HepG2 (cell line): ENCODE data around the gene SLC9A1. TPM values are rescaled to one million over a fixed set of nuclear protein-coding genes. Genes with fewer than 3 reads are reported as not detected.

ENCODE experiments used
- ATF5 ChIP-seq: sonication (generic); formaldehyde crosslinking; IDR thresholded peaks from 2 replicates; pipeline ENCODE4 v1.4.0; 2020; ENCODE audit warnings: mild to moderate bottlenecking, low read depth, missing genetic modification reagents
- ATM ChIP-seq: fragments of 450-650 bp; IDR thresholded peaks from 2 replicates; pipeline ENCODE4 v1.7.1; 2017; ENCODE audit warnings: mild to moderate bottlenecking, borderline replicate concordance
- CTCF ChIP-seq: sonication (generic); formaldehyde crosslinking; IDR thresholded peaks from 2 replicates; pipeline ENCODE4 v1.5.0; 2020; ENCODE audit warnings: mild to moderate bottlenecking, missing genetic modification reagents, moderate library complexity
- HNRNPLL ChIP-seq: fragments of 200-400 bp; formaldehyde crosslinking; IDR thresholded peaks from 2 replicates; pipeline ENCODE4 v1.6.1; 2017; ENCODE audit warnings: mild to moderate bottlenecking, low read depth, low read length; ENCODE audit not compliant: poor library complexity, severe bottlenecking
- JUNB ChIP-seq: sonication (generic); formaldehyde crosslinking; IDR thresholded peaks from 2 replicates; pipeline ENCODE4 v1.8.0; 2022; ENCODE audit warnings: missing genetic modification reagents, mild to moderate bottlenecking, borderline replicate concordance
- MLLT10 ChIP-seq: sonication (generic); formaldehyde crosslinking; IDR thresholded peaks from 2 replicates; pipeline ENCODE4 v1.4.0; 2020; ENCODE audit warnings: missing genetic modification reagents
- NFATC3 ChIP-seq: sonication (generic); formaldehyde crosslinking; IDR thresholded peaks from 2 replicates; pipeline ENCODE4 v1.5.1; 2020; ENCODE audit warnings: mild to moderate bottlenecking, missing genetic modification reagents
- PCBP1 ChIP-seq: fragments of 200-400 bp; formaldehyde crosslinking; IDR thresholded peaks from 2 replicates; pipeline ENCODE4 v1.6.1; 2017; ENCODE audit warnings: mild to moderate bottlenecking, low read depth, low read length, borderline replicate concordance
- PLRG1 ChIP-seq: fragments of 450-650 bp; conservative IDR thresholded peaks from 2 replicates; pipeline ENCODE4 v1.6.1; 2016
- RXRB ChIP-seq: IDR thresholded peaks from 2 replicates; pipeline ENCODE4 v1.6.1; 2016; ENCODE audit warnings: borderline replicate concordance, missing genetic modification reagents, missing compliant biosample characterization
- SALL1 ChIP-seq: sonication (generic); formaldehyde crosslinking; IDR thresholded peaks from 2 replicates; pipeline ENCODE4 v1.8.0; 2022; ENCODE audit warnings: mild to moderate bottlenecking, missing genetic modification reagents
- SMC3 ChIP-seq: IDR thresholded peaks from 2 replicates; pipeline ENCODE4 v1.6.1; 2011; ENCODE audit warnings: low read length, improper control_type of control experiment
- SOX6 ChIP-seq, 2 experiments: fragments of 450-650 bp in 1 of 2; sonication (generic) in 1 of 2; formaldehyde crosslinking in 1 of 2; IDR thresholded peaks; 2 replicates each; pipeline versions ENCODE4 v1.4.0 to v1.6.1; 2017 to 2020; ENCODE audit warnings: antibody characterized with exemption in 1 of 2, mild to moderate bottlenecking in 1 of 2, missing genetic modification reagents in 1 of 2
- STAG1 ChIP-seq: sonication (generic); formaldehyde crosslinking; IDR thresholded peaks from 2 replicates; pipeline ENCODE4 v1.4.0; 2020; ENCODE audit warnings: missing genetic modification reagents
- TFDP1 ChIP-seq: IDR thresholded peaks from 2 replicates; pipeline ENCODE4 v1.6.1; 2016; ENCODE audit warnings: missing compliant biosample characterization, missing genetic modification reagents, borderline replicate concordance
- ZFP91 ChIP-seq: sonication (generic); formaldehyde crosslinking; IDR thresholded peaks from 2 replicates; pipeline ENCODE4 v1.9.0; 2022; ENCODE audit warnings: missing genetic modification reagents, mild to moderate bottlenecking, borderline replicate concordance
- ZFX ChIP-seq: sonication (generic); formaldehyde crosslinking; IDR thresholded peaks from 2 replicates; pipeline ENCODE4 v1.4.0; 2020; ENCODE audit warnings: mild to moderate bottlenecking, low read depth, missing genetic modification reagents, moderate library complexity
- ZGPAT ChIP-seq: IDR thresholded peaks from 2 replicates; pipeline ENCODE4 v1.6.1; 2016; ENCODE audit warnings: mild to moderate bottlenecking
- ZNF121 ChIP-seq: sonication (generic); formaldehyde crosslinking; IDR thresholded peaks from 2 replicates; pipeline ENCODE4 v1.5.0; 2020; ENCODE audit warnings: mild to moderate bottlenecking, missing genetic modification reagents
- ZNF543 ChIP-seq: sonication (generic); formaldehyde crosslinking; IDR thresholded peaks from 2 replicates; pipeline ENCODE4 v1.4.0; 2020; ENCODE audit warnings: mild to moderate bottlenecking, missing genetic modification reagents
- ZNF788 ChIP-seq: sonication (generic); formaldehyde crosslinking; IDR thresholded peaks from 2 replicates; pipeline ENCODE4 v1.5.0; 2020; ENCODE audit warnings: mild to moderate bottlenecking, missing genetic modification reagents, borderline replicate concordance
- ZSCAN31 ChIP-seq: sonication (generic); formaldehyde crosslinking; IDR thresholded peaks from 2 replicates; pipeline ENCODE4 v1.5.0; 2020; ENCODE audit warnings: low read depth, mild to moderate bottlenecking, missing genetic modification reagents
- polyA plus RNA-seq, 8 experiments: library from polyadenylated mRNA; depleted of rRNA in 3 of 8; stranded (reverse) in 7 of 8; unstranded in 1 of 8; fragments of >200 nt; fragmentation: Illumina TruSeq in 4 of 8; extraction: Trizol in 4 of 8; gene quantifications; 2 replicates each; pipeline versions ENCODE4 v1.2.1 to v1.2.3, GENCODE V29; 2011 to 2016; ENCODE audit warnings: low read depth in 4 of 8, missing spikeins in 1 of 8, mixed read lengths in 1 of 8; ENCODE audit not compliant: insufficient read depth in 1 of 8
- total RNA-seq, 5 experiments: library from RNA; depleted of rRNA; stranded (reverse); fragments of >200 nt; fragmentation: Illumina TruSeq; extraction: Trizol; gene quantifications; 2 replicates each; pipeline ENCODE4 v1.2.3, GENCODE V29; 2016; ENCODE audit warnings: low read depth in 1 of 5

The SLC9A1 gene
- total and polyA plus RNA-seq, 2 of the 13 experiments (the other 11 are each of a cell fraction or from before 2014, with no cell fraction given) = 1.4 to 2.9 TPM

- TF ChIP-seq STAG1 (CRISPR knock-in tag) (peak; percentile 95), ZNF543 (CRISPR knock-in tag) (no peak), TFDP1 (no peak), PLRG1 (no peak), NFATC3 (CRISPR knock-in tag) (no peak), MLLT10 (CRISPR knock-in tag) (no peak), ZFX (CRISPR knock-in tag) (peak; percentile 26; the same call in 1 of the 2 replicates), RXRB (CRISPR knock-in tag) (0 out of 2 replicates have a peak, but pooled peaks have one; percentile 13), HNRNPLL (peak; percentile 33), SALL1 (0 out of 2 replicates have a peak, but pooled peaks have one; percentile 44), ZGPAT (CRISPR knock-in tag) (no peak; the same call in 1 of the 2 replicates), ZSCAN31 (CRISPR knock-in tag) (no peak), ZNF788 (peak; percentile 37; the same call in 1 of the 2 replicates), SOX6 (IDR thresholded peaks at IDR 0.05) (no peak), SOX6 (CRISPR knock-in tag; IDR thresholded peaks at IDR 0.05) (0 out of 2 replicates have a peak, but pooled peaks have one; percentile 11), PCBP1 (0 out of 2 replicates have a peak, but pooled peaks have one; percentile 33), CTCF (CRISPR knock-in tag) (peak; percentile 98), ATM (no peak), ATF5 (CRISPR knock-in tag) (0 out of 2 replicates have a peak, but pooled peaks have one; percentile 40), SMC3 (peak; percentile 53), ZNF121 (CRISPR knock-in tag) (no peak), JUNB (no peak), ZFP91 (CRISPR knock-in tag) (0 out of 2 replicates have a peak, but pooled peaks have one; percentile 13)
These were observed 52.0 kb downstream of the SLC9A1 start (continued) for GRCh38 chr1:27102707-27103468.
